GM19372 (cell line): ENCODE data around the gene NELL2.
"Not testable (repeated sequence)": the region's sequence is repeated elsewhere in the genome, so short reads cannot be mapped to it uniquely, and the experiment has no call there.

Experiments used
- ATAC-seq: cut with Tn5 transposase; IDR thresholded peaks from one replicate; pipeline ENCODE4 v1.9.1; 2021; ENCODE audit warnings: mild to moderate bottlenecking, low read depth, moderate library complexity; ENCODE audit not compliant: unreplicated experiment

The NELL2 gene

GRCh38 chr12:44847888-44848702 is 28.0 kb downstream of the NELL2 start:
- peak; percentile 77 for ATAC-seq

GRCh38 chr12:44847403-44847802 is 28.7 kb downstream of the NELL2 start:
- peak; percentile 28 for ATAC-seq

DNA sequence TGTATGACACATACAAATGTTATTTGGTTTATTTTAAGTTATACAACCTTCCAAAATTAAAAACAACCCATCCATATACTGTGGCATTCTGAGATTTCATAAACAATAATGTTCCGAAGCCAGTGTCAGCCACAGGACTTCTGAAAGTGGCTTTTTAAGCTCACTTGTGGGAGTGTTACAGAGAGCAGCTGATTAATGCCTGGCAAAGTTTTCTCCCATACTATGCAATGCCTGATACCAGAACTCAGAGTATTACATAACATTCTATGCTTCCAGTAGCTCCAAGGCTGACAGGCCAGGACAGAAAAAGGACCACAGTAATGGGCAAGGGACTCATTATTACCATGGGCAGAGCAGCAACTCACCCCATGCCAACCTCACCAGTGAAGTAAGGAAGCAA is 29.3 kb downstream of the NELL2 start:
- no peak for ATAC-seq

- ATAC-seq = no peak
Observed at GRCh38 chr12:44842669-44843068, 33.4 kb downstream of the NELL2 start.

DNA sequence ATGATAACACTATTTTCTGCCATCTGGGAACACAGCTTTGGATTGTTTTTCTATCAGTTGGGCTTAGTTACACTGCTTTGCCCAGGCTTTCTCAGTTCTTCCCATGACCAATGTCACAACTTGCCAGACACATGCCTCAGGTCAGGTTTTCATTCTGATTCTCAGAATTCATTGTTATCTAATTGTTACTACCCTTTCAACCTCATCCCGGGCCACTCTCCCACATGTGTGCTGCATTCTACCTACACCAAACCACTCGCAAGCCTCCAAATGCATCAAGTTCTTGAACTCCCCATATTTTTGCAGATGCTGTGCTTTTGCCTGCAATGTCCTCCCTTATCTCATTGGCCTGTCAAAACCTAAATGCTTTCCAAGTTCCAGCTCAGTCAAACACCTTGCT is 36.3 kb downstream of the NELL2 start:
- ATAC-seq = no peak

DNA sequence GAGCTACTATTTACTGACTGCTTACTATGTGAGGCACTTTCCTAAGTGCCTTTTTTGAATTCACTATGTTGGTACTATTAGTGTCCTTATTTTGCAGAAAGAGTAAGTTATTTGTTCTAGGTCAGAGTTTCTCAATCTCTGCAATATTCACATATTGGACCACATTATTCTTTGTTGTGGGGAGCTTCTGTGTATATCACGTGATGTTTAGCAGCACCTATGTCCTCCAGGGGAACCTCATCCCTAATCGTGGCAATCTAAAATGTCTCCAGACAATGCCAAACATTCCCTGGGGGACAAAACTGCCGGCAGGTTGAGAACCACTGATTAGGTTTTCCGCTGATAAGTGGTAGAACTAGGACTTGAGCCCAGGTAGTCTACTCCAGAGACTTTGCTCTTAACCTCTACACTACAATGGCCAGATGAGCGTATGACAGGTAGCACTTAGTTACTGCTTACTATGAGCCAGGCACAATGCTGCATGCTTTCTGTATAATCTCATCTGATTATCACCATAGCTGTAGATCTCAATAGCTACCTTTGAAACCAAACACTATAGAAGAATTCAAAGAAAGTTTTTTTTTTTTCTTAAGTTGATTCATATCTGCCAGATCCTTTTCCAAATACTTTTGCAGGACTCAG is 38.9 kb downstream of the NELL2 start:
- ATAC-seq = no peak

DNA sequence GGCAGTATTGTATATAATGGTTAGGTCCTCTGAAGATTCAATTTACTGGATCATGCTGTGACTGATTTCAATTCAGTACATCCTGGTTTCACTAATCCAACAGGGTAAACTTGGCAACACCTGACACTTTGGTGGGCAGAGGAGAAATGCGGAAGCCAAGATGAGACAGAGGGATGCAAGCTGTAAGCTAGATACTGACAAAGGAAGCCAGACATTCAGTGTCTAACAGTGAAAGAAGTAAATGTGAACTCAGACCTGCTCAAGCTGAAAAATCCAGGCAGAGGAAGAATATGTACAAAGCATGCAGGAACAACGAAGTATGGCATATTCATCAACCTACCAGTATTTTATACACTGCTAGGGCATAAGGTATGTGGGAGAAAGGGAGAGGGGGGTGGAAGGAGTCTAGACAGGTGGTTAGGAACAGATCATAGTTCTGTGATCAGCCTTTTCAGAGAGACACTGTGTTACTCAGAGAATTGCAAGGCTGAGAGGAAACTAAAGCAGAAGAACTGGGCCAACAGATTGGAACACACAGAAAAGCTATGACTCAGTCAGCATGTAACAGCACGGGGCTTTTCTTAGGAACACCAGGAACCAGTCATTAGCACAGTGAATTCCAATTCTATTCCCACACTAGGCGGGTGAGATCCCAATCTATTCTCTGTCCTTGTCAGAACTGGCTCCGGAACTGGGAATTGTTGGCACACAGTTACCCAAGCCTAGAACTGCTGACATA is 40.3 kb downstream of the NELL2 start:
- no peak for ATAC-seq

GRCh38 chr12:44834996-44835395 is 41.1 kb downstream of the NELL2 start:
- not testable (repeated sequence) for ATAC-seq

GRCh38 chr12:44833561-44833960 is 42.6 kb downstream of the NELL2 start:
- ATAC-seq = no peak

DNA sequence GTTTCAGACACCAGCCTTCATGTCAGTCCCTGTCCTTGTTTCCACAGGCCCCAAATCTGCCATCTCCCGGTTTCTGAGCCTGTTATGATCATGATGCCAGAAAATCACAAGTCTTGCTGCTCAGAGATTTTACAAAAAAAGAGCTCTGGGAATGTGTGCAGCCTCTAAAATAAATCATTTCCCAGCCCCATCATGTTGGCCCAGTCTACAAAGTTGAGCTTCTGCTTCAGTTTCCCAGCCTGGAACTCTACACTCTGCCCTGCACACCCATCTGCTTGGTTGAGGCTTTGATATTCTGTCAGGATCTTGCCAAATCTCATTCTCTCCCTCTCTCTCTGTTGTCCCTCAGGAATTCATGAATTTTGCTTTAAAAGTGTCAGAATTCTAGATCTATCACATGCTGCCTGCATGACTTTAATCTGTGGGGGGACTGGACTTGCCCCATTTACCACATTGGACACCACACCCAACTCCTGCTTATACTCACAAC is 45.5 kb downstream of the NELL2 start:
- no peak for ATAC-seq

- no peak for ATAC-seq
Observed at GRCh38 chr12:44829045-44829444, 47.1 kb downstream of the NELL2 start.

- no peak for ATAC-seq
Observed at GRCh38 chr12:44827832-44828438, 48.2 kb downstream of the NELL2 start.

DNA sequence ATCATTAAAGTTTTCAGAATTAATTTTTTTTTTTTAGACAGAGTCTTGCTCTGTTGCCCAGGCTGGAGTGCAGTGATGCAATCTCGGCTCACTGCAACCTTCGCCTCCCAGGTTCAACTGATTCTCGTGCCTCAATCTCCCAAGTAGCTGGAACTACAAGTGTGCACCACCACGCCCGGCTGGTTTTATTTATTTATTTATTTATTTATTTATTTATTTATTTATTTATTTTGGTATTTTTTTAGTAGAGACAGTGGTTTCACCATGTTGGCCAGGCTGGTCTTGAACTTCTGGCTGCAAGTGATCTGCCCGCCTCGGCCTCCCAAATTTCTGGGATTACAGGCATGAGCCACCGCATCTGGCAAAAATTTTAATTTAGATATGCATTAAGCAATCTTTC is 54.4 kb downstream of the NELL2 start:
- ATAC-seq = not testable (repeated sequence)

DNA sequence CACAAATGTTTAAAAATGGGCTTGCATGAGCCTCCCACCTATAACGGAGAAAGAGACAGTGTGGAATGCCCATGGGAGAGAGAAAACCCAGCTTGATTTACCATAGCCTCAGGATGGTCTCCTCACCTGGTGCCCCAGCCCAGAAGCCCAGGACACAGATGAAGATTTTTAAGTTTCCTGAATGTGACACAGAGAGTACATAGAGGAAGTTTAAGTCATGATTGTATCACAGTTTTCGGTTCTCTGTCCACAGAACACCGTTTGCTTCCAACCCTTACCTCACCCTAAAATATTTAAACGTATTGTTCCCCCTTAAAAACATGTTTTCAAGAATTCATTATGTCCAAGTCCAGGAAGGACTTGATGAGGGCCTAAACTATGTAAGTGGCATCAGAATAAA is 56.2 kb downstream of the NELL2 start:
- no peak for ATAC-seq

DNA sequence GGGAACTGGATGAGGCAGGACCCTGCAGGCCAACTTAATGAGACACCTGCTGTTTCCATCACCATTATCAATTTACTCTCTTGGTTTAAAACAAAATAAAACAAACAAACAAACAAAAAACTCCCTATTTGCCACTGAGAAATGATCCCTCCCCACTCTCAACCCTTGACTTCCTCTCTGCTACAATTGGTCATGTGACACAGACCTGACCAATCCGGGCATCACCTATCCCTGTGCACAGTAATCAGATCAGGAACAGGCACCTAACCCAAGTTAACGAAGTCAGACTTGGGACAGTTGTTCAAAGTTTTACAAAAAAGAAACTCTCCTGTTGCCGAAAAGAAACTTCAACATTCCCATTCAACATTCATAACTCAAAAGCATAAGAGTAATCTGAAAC is 58.4 kb downstream of the NELL2 start:
- no peak for ATAC-seq

DNA sequence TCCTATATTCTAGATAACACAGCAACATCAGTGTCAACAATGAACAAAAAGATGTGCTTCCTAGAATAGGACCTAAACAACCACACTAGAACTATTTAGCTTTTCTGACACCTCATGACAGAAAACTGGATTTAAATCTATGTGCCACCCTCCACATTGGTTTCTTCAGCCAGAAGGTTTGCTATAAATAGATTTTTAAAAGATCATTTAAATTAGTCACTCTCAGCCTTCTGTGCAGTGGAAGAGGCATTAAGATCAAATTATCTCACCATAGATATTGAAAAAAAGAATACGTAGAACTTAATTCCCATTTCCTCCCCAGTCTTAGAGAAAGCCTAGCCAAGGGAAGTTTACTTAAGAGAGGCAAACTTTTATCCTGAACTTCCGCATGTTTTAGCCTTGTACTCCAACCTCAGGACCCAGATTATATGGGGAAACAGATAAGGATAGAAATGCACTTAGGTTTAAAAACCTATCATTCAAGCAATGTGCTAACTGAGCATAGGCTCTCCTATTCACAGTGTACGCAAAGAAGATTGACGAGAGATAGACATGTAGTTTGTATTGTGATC is 59.6 kb downstream of the NELL2 start:
- no peak for ATAC-seq

DNA sequence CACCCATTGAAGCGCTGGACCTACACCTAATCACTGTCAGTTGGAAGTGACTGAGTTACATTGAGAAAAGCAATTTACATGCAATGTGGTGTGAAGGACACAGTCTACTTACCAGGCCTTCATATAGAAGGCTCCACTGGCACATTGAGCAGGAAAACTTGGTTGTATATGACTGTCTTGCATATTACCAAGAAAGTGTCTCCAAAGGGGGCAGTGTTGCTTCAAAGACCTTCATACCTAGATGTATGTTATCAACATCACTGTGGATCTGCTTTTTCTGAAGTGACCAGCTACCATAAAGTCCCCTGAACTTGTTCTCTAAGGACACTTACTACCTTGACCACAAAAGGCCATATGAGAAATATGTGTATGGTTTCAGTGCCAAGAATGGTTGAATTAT is 64.1 kb downstream of the NELL2 start:
- ATAC-seq = peak; percentile 52

GRCh38 chr12:44804068-44804467 is 72.0 kb downstream of the NELL2 start:
- no peak for ATAC-seq

GRCh38 chr12:44795970-44796369 is 80.1 kb downstream of the NELL2 start:
- ATAC-seq = no peak

DNA sequence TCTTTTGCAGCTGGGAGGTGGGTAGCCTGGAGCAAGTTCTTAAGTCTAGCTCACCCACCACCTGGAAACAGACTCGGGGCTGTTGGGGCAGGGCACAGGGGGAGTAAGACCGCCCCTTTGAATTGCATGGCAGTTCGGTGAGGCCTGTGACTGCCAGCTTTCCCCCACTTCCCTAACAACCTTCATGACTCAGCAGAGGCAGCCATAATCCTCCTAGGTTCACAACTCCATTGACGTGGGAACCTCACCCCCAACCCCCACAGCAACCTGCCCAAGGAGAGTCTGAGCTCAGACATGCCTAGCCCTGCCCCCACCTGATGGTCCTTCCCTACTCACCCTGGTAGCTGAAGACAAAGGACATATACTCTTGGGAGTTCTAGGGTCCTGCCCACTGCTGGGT is 87.4 kb downstream of the NELL2 start:
- no peak for ATAC-seq
